ENCODE measurements around the gene ZSCAN5A.

The ZSCAN5A gene

GRCh38 chr19:56174550-56174949 lies 140.1 kb downstream of the ZSCAN5A start:
- no peak for TF ChIP-seq CTCF (IDR thresholded peaks at IDR 0.05; ENCODE audit: insufficient read depth, missing control alignments)
- DNase-seq (ENCODE audit: insufficient read length, low spot score) (no peak), FAIRE-seq (no peak)

- DNase-seq (ENCODE audit: insufficient read length, low spot score), result no peak
- no peak for FAIRE-seq
These were observed 140.6 kb downstream of the ZSCAN5A start for GRCh38 chr19:56174086-56174485.

More at GRCh38 chr19:56174086-56174485, 140.6 kb downstream of the ZSCAN5A start:
- TF ChIP-seq CTCF (IDR thresholded peaks at IDR 0.05; ENCODE audit: insufficient read depth, missing control alignments), result no peak
